ENCODE results near the gene ATXN7L2. TPM values are rescaled to one million over a fixed set of nuclear protein-coding genes. Genes with fewer than 3 reads are reported as not detected.

ATXN7L2 gene
- polyA plus RNA-seq, 3 donors: 1.1 to 3.6 (median 1.7) TPM

DNA sequence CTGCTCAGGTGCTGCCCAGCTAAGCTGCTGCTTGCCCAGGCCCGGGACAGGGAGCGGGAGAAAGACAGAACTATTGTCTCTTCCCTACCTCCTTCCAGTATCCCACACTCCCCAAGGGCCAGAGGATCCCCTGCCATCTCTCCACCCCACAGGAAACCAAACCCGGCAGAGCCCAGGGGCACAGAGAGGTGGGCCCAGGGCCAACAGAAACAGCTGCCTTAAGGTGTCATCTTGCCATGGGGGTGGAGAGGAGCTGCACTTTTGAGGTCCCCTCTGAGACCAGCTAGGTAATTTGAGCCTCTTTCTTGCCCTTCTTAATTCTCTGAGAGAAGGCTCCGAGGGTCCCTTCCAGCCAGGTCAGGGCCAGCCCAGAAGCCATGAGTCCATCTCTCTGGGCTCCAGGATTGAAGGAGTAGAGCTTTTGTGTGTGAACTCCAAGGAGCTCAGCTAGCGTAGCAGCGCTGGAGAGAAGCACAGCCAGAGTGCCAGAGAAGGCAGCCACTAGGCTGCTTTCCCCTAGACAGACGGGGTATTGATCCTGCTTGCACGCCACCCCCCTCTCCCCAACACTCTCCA is 46.3 kb downstream of the ATXN7L2 start:
- Histone ChIP-seq H3K27ac (ENCODE audit: low read depth in 1 of 2, low read length in 2 of 2) (no peak overlapping the region), H3K4me2 (replicated peaks; ENCODE audit: extremely low read depth, low read length, poor library complexity, severe bottlenecking) (no peak overlapping the region), H3K27me3 (ENCODE audit: control insufficient read depth in 2 of 2, insufficient read depth in 2 of 2, low read length in 2 of 2) (no peaks in the 10 kb centered on the region), H3K9ac (ENCODE audit: insufficient read depth, low read length, poor library complexity, severe bottlenecking) (no peak overlapping the region), H4K20me1 (ENCODE audit: insufficient read depth, low read length) (no peaks in the 10 kb centered on the region), H3K36me3 (replicated peaks in 1 of 2; ENCODE audit: control insufficient read depth in 1 of 2, insufficient read depth in 2 of 2, low read length in 2 of 2) (no peaks in the 10 kb centered on the region), H3K4me3 (replicated peaks in 1 of 3; ENCODE audit: low read depth in 2 of 3, low read length in 3 of 3) (no peak overlapping the region), H3K79me2 (ENCODE audit: insufficient read depth, low read length) (no peaks in the 10 kb centered on the region), H2AFZ (ENCODE audit: insufficient read depth, low read depth, low read length, poor library complexity, severe bottlenecking) (no peak overlapping the region), H3K4me1 (ENCODE audit: control insufficient read depth in 1 of 2, insufficient read depth in 2 of 2, low read length in 2 of 2) (peaks cover 10 to 11% of the 10 kb centered on the region in 2 donors), H3K9me3 (replicated peaks in 1 of 2; ENCODE audit: control insufficient read depth in 1 of 2, insufficient read depth in 1 of 2, low read length in 2 of 2) (no peaks in the 10 kb centered on the region)
- WGBS (ENCODE audit: insufficient coverage): 97% methylated on average over 6 of the region's 8 CpGs
- Mint-ChIP-seq H3K27ac (no peak overlapping the region), H3K4me1 (peaks cover 9% of the 10 kb centered on the region), H3K27me3 (ENCODE audit: low read depth in 3 of 3) (peaks cover 2 to 5% (median 2%) of the 10 kb centered on the region in 3 donors), H3K9me3 (no peaks in the 10 kb centered on the region), H3K4me3 (no peak overlapping the region), H3K36me3 (no peaks in the 10 kb centered on the region)
- DNase-seq: no peak
- intact Hi-C loops (cut with micrococcal nuclease): loop anchor here in 1 of 2 donors (10.0 kb wide), 2 partner anchors 95 to 255 kb away; no protein-coding TSS in a partner anchor
- no peak for TF ChIP-seq CTCF (IDR thresholded peaks at IDR 0.05)

- Mint-ChIP-seq H3K4me1 (peaks cover 9% of the 10 kb centered on the region), H3K4me3 (peak overlapping the region in 1 of 2 donors; percentile 25), H3K27ac (no peak overlapping the region), H3K36me3 (no peaks in the 10 kb centered on the region), H3K27me3 (ENCODE audit: low read depth in 3 of 3) (peaks cover 2 to 5% (median 2%) of the 10 kb centered on the region in 3 donors), H3K9me3 (no peaks in the 10 kb centered on the region)
- Histone ChIP-seq H3K27me3 (ENCODE audit: control insufficient read depth in 2 of 2, insufficient read depth in 2 of 2, low read length in 2 of 2) (no peaks in the 10 kb centered on the region), H3K9me3 (replicated peaks in 1 of 2; ENCODE audit: control insufficient read depth in 1 of 2, insufficient read depth in 1 of 2, low read length in 2 of 2) (no peaks in the 10 kb centered on the region), H3K4me3 (replicated peaks in 1 of 3; ENCODE audit: low read depth in 2 of 3, low read length in 3 of 3) (no peak overlapping the region), H3K4me2 (replicated peaks; ENCODE audit: extremely low read depth, low read length, poor library complexity, severe bottlenecking) (no peak overlapping the region), H3K27ac (ENCODE audit: low read depth in 1 of 2, low read length in 2 of 2) (no peak overlapping the region), H3K36me3 (replicated peaks in 1 of 2; ENCODE audit: control insufficient read depth in 1 of 2, insufficient read depth in 2 of 2, low read length in 2 of 2) (no peaks in the 10 kb centered on the region), H3K79me2 (ENCODE audit: insufficient read depth, low read length) (no peaks in the 10 kb centered on the region), H3K9ac (ENCODE audit: insufficient read depth, low read length, poor library complexity, severe bottlenecking) (no peak overlapping the region), H2AFZ (ENCODE audit: insufficient read depth, low read depth, low read length, poor library complexity, severe bottlenecking) (no peak overlapping the region), H4K20me1 (ENCODE audit: insufficient read depth, low read length) (no peaks in the 10 kb centered on the region), H3K4me1 (ENCODE audit: control insufficient read depth in 1 of 2, insufficient read depth in 2 of 2, low read length in 2 of 2) (peaks cover 10 to 11% of the 10 kb centered on the region in 2 donors)
- DNase-seq: no peak
- intact Hi-C loops (cut with micrococcal nuclease): loop anchor here in 1 of 2 donors (10.0 kb wide), 1 partner anchor 256 kb away; no protein-coding TSS in a partner anchor
- TF ChIP-seq CTCF (IDR thresholded peaks at IDR 0.05): no peak
- 97% methylated on average over 12 of the region's 13 CpGs for WGBS (ENCODE audit: insufficient coverage)
Measured at GRCh38 chr1:109530457-109531087, 46.9 kb downstream of the ATXN7L2 start.

Measured in CD14-positive monocyte (primary cell).